Left renal pelvis (tissue), 4 donors: ENCODE results near the gene ST8SIA5. TPM values are rescaled to one million over a fixed set of nuclear protein-coding genes. Genes with fewer than 3 reads are reported as not detected.

ENCODE experiments used
- DNase-seq, 4 donors: peaks; one replicate each; pipeline ENCODE4 v3.0.0-alpha.2; 2013; ENCODE audit warnings: low read depth in 4 of 4, low spot score in 3 of 4
- polyA plus RNA-seq, 4 donors: library from polyadenylated mRNA; unstranded; fragments of 120-200 nt; gene quantifications; one replicate each; pipeline ENCODE4 v1.2.1, GENCODE V29; 2013; ENCODE audit not compliant: insufficient read length in 4 of 4

ST8SIA5 gene
- polyA plus RNA-seq, 4 donors = 0.50 to 1.2 (median 0.96) TPM

DNA sequence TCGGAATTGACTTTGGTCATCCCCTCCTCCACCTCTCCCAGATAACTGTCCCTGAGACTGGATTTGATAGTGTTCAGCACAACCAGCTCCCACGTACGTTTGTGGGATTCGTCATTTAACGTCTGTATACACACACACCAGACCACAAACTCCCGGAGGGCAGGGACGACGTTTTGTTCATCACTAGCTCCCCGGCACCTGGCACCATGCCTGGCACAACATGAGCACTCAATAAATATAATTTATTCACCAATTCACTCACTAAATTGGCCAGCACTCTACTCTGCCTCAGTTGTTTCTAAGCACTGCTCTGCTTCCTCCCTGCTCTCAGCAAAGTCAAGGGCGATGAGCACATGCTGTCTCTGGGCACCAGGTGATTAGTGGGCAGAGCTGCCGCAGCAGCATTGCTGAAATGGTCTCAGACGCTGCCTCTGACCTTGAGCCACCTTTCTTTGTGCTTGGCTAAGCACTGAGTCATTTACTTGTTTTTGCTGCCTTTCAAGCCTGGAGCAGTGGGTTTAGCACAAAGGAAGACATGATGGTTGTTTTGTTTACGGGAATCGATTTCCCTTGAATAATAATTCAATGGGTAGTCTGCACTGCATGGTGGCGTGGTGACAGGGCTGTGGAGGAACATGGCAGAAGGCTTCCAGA, 80.5 kb downstream of the ST8SIA5 start:
- peak in 3 of 4 donors; percentile 27 to 60 (median 31) for DNase-seq

DNA sequence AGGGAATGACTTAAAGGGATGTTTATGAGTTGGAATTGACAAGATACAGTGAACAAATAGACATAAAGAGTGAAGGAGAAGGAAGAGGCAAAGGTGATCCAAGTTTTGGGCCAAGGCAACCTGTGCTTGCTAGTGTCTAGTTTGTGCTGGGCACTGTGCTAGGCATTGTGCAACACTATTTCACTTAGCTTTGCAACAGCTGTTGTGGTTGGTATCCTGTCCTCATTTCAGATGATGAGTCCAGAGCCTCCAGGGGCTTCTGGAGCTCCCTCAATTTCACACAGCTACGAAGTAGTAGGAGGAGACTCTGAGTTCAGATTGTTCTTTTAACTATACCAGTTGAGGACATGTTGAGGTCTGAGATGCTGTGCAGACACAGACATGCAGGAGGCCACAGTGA, 81.7 kb downstream of the ST8SIA5 start:
- no peak for DNase-seq

DNA sequence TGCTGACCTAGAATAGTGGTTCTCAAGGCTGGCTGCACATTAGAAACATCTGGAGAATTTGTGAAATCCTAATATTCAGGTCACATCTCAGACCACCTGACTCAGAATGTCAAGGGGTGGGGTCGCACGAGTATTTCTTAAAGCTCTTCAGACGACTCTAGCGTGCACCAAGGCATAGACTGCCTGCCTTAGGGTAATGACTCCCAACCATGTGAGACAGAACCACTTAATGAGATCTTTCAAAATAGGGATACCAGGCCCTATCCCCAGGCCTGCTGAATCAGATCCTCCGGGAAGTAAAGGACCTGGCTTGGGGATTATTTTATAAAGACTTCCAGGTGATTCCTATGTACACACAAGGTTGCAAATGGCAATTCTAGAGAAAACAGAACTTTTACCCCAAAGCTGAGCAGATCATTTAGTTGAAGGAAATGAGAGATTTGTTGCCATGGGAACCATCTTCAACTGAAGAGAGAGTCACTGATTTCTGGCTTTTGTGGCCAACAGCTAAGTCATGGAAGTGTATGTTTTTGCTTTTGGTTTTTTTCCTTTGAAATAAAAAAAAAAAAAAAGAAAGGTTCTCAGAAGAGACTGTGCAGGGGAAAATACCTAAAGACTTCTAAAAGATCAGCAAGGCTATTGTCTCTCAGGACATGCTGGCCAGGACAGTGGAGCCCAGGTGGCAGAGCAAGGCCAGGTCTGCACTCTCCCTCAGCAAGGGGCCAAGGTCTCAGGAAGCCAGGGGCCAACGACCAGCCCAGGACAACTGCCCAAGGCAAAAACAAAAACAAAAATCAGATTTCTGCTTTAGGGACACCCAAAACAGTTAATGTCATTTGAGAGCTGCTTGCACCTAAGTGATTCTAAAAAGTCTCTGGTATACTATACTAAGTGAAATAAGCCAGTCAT, 84.5 kb downstream of the ST8SIA5 start:
- DNase-seq = no peak

DNA sequence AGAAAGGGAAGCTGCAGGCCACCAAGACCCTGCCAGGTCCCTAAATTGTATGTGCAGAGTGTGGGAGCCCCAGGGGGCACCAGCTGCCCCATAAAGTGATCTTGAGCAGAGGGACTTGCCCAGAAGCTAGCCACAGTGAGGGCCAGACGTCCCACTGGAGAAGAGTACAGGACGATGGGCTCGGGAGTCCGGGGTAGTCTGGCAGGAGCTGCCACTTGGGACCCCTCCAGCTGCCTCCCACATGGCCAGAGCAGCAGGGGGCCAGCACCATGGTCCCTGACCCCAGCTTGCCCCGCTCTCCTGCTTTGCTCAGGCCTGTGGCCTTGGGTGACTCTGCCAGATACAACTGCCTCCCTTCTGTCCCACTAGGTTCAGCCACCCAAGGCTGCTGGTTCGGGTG, 88.2 kb downstream of the ST8SIA5 start:
- DNase-seq = no peak

DNA sequence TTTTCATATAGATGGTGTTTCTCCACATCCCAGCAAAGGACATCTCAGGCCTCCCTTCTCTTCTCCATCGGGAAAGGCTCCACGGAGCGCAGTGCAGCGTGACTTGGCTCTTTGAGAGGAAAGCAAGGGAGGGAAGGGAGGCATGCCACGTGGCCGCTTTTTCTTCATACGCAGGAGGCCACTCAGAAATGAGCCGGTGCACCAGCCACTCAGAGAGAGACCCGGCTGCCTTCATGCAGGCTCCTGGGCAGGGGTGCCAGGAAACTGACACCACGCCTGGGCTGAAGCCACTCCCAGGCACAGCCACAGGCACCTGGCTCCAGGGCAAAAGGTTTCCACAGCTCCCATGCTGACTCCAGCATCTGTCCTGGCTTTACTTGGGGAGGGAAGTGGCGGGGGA, 88.7 kb downstream of the ST8SIA5 start:
- DNase-seq = no peak

DNA sequence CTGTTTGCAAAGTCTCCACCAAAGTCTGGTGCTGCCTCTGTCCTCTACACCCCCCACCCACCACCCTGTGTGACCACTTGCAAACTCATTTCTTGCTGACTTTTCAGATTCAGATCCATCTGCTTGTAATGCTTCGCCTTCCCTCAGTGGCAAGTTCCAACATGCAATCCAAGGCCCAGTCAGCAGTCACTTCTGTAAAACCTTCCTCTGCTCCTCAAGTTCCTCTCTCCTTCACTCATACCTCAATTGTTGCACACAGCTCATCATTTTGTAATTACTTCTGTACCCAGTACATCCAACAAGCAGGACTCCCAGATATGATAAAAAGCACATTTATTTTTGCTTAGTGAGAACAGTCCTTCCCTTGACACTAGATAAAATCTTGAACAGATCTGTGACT, 93.3 kb downstream of the ST8SIA5 start:
- no peak for DNase-seq

DNA sequence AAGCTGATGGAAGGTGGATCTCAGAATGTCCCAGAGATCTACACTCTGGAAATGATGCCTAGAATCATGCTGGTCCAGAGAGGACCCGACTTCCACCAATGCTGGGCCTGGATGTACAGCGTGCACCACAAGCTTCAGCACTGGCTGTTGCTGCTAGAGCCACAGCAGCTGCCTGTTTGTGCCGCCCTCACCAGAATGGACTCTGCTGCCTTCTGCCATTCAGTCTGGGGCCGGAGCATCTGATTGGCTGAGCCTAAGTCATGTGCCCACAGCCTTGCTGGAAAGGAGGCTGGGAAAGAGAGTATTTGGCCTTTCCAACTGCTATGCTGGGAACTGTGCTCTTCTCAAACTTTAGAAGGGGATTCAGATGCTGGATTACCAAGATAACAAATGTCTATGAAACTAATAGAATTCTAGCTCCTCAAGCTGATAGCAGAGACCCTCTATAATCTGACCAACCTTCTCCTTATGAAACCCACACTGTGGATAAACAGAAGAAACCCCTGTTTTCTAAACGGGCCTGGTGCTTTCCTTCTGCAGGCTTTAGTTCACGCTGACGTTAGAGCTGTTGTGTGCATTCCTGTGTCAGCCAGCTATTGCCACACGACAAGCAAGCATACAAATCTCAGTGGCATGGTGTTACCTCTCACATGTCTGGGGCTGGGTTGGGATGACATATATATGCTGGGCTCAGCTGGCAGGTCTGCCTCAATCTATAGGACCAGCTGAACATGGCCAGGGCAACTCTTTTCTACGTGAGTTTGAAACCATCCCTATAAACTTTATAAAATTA, 95.7 kb downstream of the ST8SIA5 start:
- no peak for DNase-seq

DNA sequence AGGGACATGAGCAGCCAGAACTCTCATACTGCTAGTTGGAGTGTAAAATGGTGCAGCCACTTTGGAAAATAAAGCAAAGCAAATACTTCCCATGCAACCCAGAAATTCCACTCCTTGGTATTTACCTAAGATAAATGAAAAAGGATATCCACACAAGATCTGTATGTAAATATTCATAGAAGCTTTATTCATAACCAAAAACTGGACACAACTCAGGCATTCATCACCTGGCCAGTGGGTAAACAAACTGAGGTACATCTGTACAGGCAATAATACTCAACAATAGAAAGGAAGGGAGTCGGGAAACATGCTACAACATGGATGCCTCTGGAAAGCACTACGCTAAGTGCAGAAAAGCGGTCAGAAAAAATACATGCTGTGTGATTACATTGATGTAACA, 97.4 kb downstream of the ST8SIA5 start:
- no peak for DNase-seq

DNA sequence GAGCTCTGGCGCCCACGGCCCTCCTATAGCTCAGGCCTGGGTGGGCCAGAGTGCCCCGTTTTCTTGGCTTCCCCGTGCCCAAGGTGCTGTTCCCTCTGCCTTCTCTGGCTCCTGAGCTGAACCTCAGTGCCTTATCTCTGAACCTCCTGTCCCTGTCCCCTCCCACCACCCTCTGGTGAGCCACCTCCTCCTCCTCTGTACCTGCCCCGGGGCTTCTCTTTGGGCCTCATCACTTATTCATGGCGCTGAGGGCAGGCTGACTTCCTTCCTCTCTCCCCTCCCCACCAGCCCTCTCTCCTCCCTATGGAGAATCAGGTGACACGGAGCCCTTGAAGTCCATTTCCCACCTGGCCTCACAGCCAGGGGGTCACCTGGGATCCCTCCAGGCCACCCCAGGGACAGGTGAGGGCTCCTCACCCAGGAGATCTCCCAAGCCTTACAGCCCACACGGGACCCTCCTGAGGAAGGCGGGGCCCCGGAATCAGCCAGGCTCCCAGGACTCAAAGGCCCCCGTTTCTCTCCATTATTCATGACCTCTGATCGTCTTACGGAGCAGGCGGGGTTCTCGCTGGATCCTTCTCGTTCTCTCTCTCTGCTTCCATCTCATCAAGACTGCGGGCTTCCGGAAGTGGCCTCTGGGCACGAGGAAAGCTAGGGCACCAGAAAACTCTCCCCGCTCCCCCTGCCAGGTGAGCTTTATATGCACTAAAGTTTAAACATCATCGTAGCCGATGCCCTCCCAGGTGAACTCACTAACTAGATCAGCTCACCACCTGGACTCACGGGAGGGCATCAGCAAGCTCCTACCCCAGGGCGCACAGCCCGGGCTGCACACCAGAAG, 99.5 kb downstream of the ST8SIA5 start, which contains the start of gene LOXHD1:
LOXHD1 (minus strand) TSS at position 106 of the 841 bp plus-strand sequence. CDS start 187 bp downstream, outside the sequence.
- no peak for DNase-seq

DNA sequence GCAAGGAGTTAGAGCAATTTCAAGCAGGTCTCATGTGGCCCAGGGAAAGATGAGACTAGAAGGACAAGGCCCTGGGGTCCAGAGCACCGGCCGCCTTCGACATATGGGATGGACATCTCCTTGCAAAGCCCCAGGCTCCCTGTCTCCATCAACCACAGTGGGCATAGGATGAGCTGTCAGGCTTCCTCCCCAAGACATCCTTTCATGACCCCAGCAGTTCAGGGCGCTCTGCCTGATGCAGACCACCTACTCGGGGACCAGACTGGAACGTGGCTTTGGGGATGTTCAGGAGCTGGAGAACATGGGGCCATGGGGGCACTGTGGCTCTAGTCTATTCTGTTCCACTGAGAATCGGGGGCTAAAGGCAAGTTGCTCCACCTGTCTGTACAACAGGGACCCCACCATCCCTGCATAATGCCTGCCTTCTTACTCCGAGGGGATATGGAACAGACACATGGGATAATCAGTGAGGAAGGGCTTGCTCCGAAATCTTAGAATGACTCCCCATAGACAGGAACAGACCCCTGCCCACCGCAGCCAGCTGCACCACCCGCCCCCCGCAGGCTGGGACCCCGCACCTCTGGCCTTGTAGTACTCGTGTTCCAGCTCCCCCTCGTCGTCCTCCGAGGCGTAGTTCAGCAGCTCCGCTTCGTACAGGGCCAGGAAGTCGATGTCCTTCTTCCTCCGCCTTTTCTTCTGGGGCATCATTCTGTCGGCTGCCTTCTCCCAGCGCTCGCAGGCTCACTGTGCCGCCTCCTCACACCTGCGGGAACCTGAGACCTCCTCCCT, 100.3 kb downstream of the ST8SIA5 start:
- no peak for DNase-seq

DNA sequence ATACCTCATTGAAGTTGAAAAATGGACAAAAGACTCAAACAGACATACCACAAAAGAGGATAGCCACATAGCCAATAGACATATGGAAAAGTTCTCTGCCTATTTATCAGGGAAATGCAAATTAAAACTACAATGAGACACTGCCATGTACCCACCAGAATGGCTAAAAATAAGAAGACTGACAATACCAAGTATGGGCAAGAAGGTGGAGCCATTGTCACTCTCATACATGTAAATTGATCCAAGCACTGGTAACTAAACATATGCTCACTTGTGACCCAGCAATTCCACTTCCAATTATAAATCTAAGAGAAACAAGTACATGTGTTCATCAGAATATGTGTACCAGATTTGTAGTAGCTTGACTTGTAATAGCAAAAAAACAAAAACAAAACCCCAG, 104.5 kb downstream of the ST8SIA5 start:
- no peak for DNase-seq

DNA sequence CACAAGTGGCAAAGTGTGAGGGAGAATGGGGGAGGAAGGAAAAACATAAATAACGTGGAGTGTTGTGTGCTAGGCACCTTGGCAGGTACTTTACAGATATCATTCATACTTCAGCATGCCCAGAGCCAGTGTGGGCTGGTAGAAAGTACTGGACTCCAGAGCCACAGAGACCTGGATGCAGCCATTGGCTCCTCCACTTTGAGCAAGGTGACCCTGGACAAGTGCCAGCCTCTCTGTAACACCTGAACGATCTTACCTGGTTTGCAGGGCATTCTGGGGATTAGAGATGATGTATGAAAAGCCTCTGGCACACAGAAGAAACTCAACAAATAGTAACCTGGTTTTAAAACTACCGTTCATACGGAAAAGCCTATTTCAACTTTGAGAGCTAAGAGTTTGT, 106.2 kb downstream of the ST8SIA5 start:
- no peak for DNase-seq

DNA sequence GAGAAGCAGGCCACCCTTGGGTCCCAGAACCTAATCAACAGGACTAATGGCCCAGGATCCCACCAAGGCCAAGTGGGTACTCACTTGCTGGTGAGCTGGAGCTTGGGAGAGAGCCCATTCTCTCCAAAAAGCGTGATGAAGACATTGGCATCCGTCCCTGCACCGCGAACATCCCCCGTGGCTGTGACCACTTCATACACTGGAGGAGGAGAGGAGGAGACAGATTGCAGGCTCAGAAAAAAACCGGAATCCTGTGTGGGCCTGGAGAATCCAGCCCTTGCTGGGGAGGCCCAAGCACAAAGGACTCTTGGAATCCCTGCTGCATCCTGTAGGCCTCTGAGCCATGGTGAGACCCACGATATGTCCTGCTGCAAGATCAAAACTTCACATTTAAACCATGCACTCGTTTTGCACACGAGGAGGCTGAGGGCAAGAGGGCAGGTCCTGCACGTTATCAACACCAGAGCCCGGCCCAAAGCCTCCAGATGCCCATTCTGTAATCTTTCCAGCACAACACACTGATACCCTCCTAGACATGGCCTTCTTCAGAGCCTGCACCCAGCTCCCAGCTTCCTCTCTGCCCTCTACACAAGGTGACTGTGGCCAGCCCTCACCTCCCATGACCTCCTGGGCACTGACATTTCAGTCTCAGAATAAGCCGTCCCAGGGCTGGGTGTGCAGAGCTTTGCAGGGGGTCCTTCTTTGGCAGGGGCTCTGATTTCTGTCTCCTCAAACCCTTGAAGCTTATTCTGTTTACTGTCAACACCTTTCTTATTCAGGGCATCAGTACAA, 107.6 kb downstream of the ST8SIA5 start:
- no peak for DNase-seq

DNA sequence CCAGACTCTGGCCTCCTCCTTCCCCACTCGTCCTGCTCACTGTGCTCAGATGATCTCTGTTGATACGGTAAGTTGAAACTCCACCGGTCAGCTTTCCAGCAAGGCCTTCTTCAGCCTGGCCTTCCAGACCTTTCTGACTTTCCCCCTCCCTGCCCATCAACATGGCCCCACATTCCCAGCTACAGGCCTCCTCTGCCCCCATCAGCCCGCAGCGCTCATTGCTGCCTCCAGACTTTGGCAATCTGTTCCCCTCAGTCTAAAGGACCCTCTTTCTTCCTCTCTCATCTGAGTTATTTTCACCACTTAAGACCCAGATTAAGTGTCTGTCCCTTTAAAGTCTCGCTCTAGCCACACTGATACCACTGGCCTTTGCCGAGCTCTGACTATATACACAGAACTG, 110.4 kb downstream of the ST8SIA5 start:
- no peak for DNase-seq

DNA sequence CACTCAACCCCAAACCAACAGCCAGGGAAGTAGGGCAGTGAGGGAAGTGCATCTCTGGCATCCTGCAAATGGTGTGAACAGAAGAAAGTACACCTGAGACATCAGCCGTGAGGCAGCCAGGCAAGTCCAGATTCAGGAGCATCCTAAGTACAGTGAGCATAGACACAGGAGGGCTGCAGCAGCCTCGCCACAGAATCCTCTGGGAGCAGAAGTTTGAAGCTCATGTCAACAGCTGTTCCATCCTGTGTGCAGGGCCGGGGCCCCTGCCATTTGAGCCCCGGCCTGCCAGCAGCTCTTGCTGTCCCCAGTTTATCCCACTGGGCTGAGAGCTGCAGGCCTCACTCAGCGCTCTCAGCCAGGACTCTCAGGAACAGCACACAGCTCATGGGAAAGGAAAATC, 114.3 kb downstream of the ST8SIA5 start:
- no peak for DNase-seq

DNA sequence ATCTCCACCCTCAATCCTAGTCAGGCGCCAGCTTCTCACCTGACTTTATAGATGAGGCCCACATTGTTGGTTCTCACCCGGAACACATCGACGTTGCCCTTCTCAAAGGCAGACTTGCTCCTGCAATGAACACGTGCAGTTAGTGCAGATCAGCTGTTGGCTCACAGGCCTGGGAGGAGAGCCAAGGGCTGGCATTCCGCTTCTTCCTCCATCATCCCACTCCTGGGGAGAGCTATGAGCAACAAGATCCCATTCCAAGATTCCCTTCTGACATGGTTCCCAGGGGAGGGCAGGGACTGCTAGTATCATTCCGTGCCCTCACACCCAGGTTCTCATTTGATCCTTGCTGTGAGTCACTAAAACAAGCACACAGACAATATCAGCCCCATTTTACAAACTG, 114.9 kb downstream of the ST8SIA5 start:
- no peak for DNase-seq

DNA sequence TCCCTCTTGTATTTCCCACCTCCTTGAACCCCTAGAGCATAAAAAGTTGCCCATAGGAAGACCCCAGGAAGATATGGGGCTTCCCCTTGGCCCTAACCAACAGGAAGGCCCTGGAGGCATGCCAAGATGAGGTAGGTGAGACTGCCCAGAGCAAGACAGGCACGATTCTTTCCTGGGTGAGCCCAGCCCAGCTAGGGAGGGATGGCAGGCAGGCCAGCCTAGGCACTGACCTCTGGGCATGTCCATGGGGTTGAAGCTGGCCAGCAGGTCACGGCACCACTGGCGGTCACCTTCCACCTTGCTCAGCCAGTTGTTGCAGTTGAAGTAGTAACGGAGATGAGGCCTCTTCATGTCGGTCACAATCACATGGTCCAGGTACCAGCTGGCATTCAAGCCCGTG, 117.5 kb downstream of the ST8SIA5 start:
- DNase-seq = no peak

DNA sequence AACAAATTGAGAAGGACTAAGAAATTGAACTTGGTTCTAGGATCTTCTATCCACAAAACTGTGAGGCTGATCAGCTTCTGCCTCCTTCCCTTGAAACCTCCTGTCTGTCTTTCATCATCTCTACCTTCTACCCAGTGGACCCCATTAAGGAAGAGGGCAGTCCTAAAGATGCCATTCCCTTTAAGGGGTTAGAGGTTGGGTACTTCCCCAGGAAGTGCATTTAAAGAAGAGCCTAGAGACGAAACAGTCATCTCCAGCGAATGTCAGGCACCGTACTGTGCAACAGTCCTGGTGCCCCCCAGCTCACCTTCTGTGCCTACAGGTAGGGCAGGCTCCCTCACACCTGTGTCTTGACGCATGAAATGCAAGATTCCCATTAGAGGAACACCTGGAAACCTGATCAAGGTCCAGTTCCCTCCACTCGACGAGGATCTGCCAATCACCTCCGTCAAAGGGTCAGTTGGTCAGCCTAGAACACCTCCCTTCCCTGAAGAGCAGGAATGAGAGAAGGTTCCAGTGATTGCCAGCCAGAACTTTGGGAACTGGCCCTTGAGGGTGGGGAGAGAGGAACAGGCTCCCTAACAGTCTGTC, 120.7 kb downstream of the ST8SIA5 start:
- DNase-seq = no peak
